Right ventricle myocardium inferior (tissue), 1 donor: ENCODE data around the gene MRPL36. TPM values are rescaled to one million over a fixed set of nuclear protein-coding genes. Genes with fewer than 3 reads are reported as not detected.
A peak's percentile ranks its signal among the peaks of the same experiment; 100 is the strongest.

ENCODE experiments used
- ATAC-seq: fragments of 200-7000 bp; cut with Tn5 transposase; one replicate; pipeline ENCODE4 v1.9.1; 2020; ENCODE audit warnings: mild to moderate bottlenecking, moderate library complexity
- DNase-seq: peaks from one replicate; pipeline ENCODE4 v3.0.0; 2021; ENCODE audit errors: missing footprints
- intact Hi-C: fragments of 100-400 bp; cut with DNase I; formaldehyde crosslinking; loops from one replicate; pipeline ENCODE4 v1.11.0; 2022
- total RNA-seq: library from RNA; stranded (reverse); fragmentation: NEBNext Ultra II Directional; extraction: Animal tissue kit (Norgen Biotek cat#: 25700); gene quantifications from one replicate; pipeline ENCODE4 v1.2.1, GENCODE V29; 2021
- donor health status: DM: no; HTN: yes; CAD: no; lungs with severe emphysema.

MRPL36 gene
- total RNA-seq, 1 donor from 2014 or later, result 62.3 TPM

- ATAC-seq, result no peak
- no peak for DNase-seq
Measured at GRCh38 chr5:1834022-1834551, 34.5 kb upstream of the MRPL36 start.

GRCh38 chr5:1833264-1834021 lies 33.8 kb upstream of the MRPL36 start:
- intact Hi-C loops, result no loop called here
- ATAC-seq (no peak), DNase-seq (no peak)

More at GRCh38 chr5:1834022-1834551, 34.5 kb upstream of the MRPL36 start:
- intact Hi-C loops, result no loop called here

- intact Hi-C loops, result no loop called here
- DNase-seq (no peak), ATAC-seq (peak; percentile 35)
Measured at GRCh38 chr5:1832511-1833250, 33.0 kb upstream of the MRPL36 start.

GRCh38 chr5:1831677-1832313 lies 32.2 kb upstream of the MRPL36 start:
- intact Hi-C loops, result no loop called here
- ATAC-seq (no peak), DNase-seq (no peak)

- DNase-seq (no peak), ATAC-seq (no peak)
- intact Hi-C loops, result no loop called here
Measured at GRCh38 chr5:1831257-1831656, 31.6 kb upstream of the MRPL36 start.

GRCh38 chr5:1830571-1831228 lies 31.1 kb upstream of the MRPL36 start:
- ATAC-seq (no peak), DNase-seq (peak; percentile 34)
- intact Hi-C loops, result no loop called here

GRCh38 chr5:1827886-1828397 lies 28.3 kb upstream of the MRPL36 start:
- intact Hi-C loops, result no loop called here
- DNase-seq (peak; percentile 50), ATAC-seq (no peak)

GRCh38 chr5:1827025-1827885 lies 27.6 kb upstream of the MRPL36 start:
- no peak for ATAC-seq
- intact Hi-C loops, result no loop called here
- DNase-seq, result no peak

- no peak for ATAC-seq
Measured at GRCh38 chr5:1826235-1826980, 26.8 kb upstream of the MRPL36 start.

GRCh38 chr5:1824903-1825841 lies 25.5 kb upstream of the MRPL36 start:
- DNase-seq (peak; percentile 50), ATAC-seq (peak; percentile 43)
- intact Hi-C loops, result no loop called here

More at GRCh38 chr5:1826235-1826980, 26.8 kb upstream of the MRPL36 start:
- intact Hi-C loops, result no loop called here
- DNase-seq, result peak; percentile 50

- ATAC-seq (no peak), DNase-seq (peak; percentile 9)
- intact Hi-C loops, result no loop called here
Measured at GRCh38 chr5:1824109-1824821, 24.6 kb upstream of the MRPL36 start.

GRCh38 chr5:1823381-1824034 lies 23.9 kb upstream of the MRPL36 start:
- intact Hi-C loops, result no loop called here
- ATAC-seq (no peak), DNase-seq (peak; percentile 44)

GRCh38 chr5:1821862-1822261 lies 22.2 kb upstream of the MRPL36 start:
- ATAC-seq, result no peak
- intact Hi-C loops, result no loop called here
- DNase-seq, result no peak

GRCh38 chr5:1820926-1821325 lies 21.3 kb upstream of the MRPL36 start:
- ATAC-seq, result no peak
- intact Hi-C loops, result no loop called here
- peak; percentile 17 for DNase-seq

GRCh38 chr5:1820381-1820780 lies 20.7 kb upstream of the MRPL36 start:
- intact Hi-C loops, result no loop called here
- no peak for ATAC-seq
- peak; percentile 34 for DNase-seq
